ENCODE measurements around the gene RAB11FIP3. TPM values are rescaled to one million over a fixed set of nuclear protein-coding genes. Genes with fewer than 3 reads are reported as not detected.
"Not testable (repeated sequence)": the region's sequence is repeated elsewhere in the genome, so short reads cannot be mapped to it uniquely, and the experiment has no call there.

RAB11FIP3 gene
- total RNA-seq, 1 experiment from 2014 or later, result 38.4 TPM

DNA sequence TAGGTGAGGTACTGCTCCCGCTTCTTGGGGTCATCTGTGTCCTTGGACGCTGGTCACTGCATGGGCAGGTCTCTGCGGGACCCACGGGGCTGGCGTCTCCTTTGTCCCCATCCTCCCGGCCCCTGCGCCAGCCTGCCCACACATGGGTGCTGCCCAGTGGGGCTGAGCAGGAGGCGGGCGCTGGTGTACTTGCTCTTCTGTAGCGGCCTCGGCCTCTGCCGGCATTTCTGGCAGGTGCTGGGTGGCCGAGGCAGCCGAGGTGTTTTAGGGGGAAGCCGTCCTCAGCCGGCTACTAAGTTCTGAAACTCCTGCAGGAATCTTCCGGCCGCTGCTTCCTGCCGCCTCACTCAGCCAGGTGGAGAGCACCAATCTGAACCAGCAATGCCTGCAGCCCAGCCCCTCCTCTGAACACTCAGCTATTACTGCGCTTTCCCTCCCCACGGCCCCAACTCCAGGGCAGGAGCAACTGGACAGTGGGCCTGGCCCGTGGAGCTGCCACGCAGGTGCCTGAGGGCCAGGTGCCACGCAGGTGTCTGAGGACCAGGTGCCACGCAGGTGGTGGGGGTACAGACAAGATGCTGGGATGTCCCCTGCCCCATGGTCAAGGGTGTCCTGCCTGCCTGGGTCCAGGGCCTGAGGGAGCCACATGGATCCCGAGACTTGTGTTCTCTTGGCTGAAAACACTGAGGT, 13.7 kb upstream of the RAB11FIP3 start:
- CTCF ChIA-PET, result no interaction called here
- TSS peak; percentile 27 for BruUV-seq (replicated peaks)
- Histone ChIP-seq H3K27me3 (ENCODE audit: insufficient read depth, low read depth) (no peaks in the 10 kb centered on the region), H3K36me3 (ENCODE audit: low read depth) (no peaks in the 10 kb centered on the region; the same call in 1 of the 2 replicates), H3K4me3 (no peak overlapping the region), H2AFZ (no peak overlapping the region), H3K9me3 (ENCODE audit: insufficient read depth, low read depth) (no peaks in the 10 kb centered on the region), H3K79me2 (ENCODE audit: low read depth) (no peaks in the 10 kb centered on the region), H4K20me1 (ENCODE audit: insufficient read depth) (no peaks in the 10 kb centered on the region), H3K4me2 (no peak overlapping the region), H3K9me2 (ENCODE audit: insufficient read depth) (no peaks in the 10 kb centered on the region), H3F3A (ENCODE audit: insufficient read depth, low read depth) (no peaks in the 10 kb centered on the region; the same call in 1 of the 2 replicates), H3K27ac (no peak overlapping the region), H3K4me1 (replicated peaks; ENCODE audit: insufficient read depth) (no peaks in the 10 kb centered on the region)
- intact Hi-C loops (cut with micrococcal nuclease; ENCODE audit: unreplicated experiment), result no loop called here
- TF ChIP-seq, protein P1, sequence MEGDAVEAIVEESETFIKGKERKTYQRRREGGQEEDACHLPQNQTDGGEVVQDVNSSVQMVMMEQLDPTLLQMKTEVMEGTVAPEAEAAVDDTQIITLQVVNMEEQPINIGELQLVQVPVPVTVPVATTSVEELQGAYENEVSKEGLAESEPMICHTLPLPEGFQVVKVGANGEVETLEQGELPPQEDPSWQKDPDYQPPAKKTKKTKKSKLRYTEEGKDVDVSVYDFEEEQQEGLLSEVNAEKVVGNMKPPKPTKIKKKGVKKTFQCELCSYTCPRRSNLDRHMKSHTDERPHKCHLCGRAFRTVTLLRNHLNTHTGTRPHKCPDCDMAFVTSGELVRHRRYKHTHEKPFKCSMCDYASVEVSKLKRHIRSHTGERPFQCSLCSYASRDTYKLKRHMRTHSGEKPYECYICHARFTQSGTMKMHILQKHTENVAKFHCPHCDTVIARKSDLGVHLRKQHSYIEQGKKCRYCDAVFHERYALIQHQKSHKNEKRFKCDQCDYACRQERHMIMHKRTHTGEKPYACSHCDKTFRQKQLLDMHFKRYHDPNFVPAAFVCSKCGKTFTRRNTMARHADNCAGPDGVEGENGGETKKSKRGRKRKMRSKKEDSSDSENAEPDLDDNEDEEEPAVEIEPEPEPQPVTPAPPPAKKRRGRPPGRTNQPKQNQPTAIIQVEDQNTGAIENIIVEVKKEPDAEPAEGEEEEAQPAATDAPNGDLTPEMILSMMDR (conservative IDR thresholded peaks at IDR 0.05), result no peak
- TF ChIP-seq EZH2 (IDR thresholded peaks at IDR 0.05; ENCODE audit: low read depth), result no peak
- no peak for DNase-seq
- POLR2A ChIA-PET (ENCODE audit: unreplicated experiment), result no interaction called here

DNA sequence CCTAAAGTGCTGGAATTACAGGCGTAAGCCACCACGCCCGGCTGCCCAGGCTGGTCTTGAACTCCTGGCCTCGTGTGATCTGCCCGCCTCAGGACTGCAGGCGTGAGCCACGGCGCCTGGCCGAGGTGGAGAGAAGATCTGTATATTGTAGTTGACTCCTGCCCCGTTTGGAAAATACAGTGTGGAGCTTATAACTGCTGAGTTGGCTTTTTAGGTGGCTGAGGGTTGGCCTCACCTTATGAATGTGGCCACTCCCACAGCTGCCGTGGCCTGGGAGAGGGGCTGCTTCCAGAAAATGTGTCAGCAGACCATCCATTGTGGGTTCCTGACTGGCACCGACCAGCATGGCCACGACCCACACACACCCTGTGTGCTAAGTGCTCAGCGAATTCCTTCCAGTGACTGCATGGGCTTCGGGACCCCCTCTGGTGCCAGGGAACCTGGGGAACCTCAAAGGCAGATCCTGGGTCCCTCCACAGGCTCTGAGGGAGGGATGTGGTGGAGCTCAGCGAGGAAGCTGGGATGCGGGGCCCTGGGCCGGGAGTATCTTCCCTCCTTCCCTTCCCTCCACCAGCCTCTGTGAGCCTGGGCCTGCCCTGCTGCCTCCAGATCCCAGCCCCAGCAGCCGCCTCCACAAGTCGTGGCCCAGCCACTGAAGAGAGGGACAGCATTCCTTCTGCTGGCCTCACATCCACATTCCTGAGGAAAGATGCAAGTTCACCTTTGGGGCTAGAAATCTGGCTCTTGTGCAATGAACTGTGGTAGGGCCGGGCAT, 10.9 kb upstream of the RAB11FIP3 start:
- Histone ChIP-seq H3K27ac (no peak overlapping the region), H3K27me3 (ENCODE audit: insufficient read depth, low read depth) (no peaks in the 10 kb centered on the region), H3F3A (ENCODE audit: insufficient read depth, low read depth) (no peaks in the 10 kb centered on the region; the same call in 1 of the 2 replicates), H3K4me2 (no peak overlapping the region), H3K9me2 (ENCODE audit: insufficient read depth) (no peaks in the 10 kb centered on the region), H2AFZ (no peak overlapping the region), H4K20me1 (ENCODE audit: insufficient read depth) (no peaks in the 10 kb centered on the region), H3K4me3 (no peak overlapping the region), H3K4me1 (replicated peaks; ENCODE audit: insufficient read depth) (no peaks in the 10 kb centered on the region), H3K36me3 (ENCODE audit: low read depth) (no peaks in the 10 kb centered on the region), H3K9me3 (ENCODE audit: insufficient read depth, low read depth) (no peaks in the 10 kb centered on the region), H3K79me2 (ENCODE audit: low read depth) (no peaks in the 10 kb centered on the region)
- ChIA-PET CTCF (no interaction called here), POLR2A (ENCODE audit: unreplicated experiment) (interaction anchor here (0.7 kb wide), 1 partner anchor 85 kb away, joined by 15 read pairs; no protein-coding TSS in a partner anchor)
- BruUV-seq (replicated peaks), result no TSS peak
- DNase-seq, result peak; percentile 36 to 65
- TF ChIP-seq, protein P1 (conservative IDR thresholded peaks at IDR 0.05), result no peak
- TF ChIP-seq EZH2 (IDR thresholded peaks at IDR 0.05; ENCODE audit: low read depth), result no peak
- intact Hi-C loops (cut with micrococcal nuclease; ENCODE audit: unreplicated experiment), result no loop called here

DNA sequence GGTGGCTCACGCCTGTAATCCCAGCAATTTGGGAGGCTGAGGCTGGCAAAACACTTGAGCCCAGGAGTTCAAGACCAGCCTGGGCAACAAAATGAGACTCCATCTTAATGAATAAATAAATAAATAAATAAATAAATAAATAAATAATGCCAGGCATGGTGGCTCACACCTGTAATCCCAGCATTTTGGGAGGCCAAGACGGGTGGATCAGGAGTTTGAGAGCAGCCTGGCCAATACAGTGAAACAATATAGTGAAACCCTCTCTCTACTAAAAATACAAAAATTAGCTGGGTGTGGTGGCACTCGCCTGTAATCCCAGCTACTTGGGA, 10.3 kb upstream of the RAB11FIP3 start:
- POLR2A ChIA-PET (ENCODE audit: unreplicated experiment); H3K9me3 ChIP-seq (ENCODE audit: insufficient read depth, low read depth); H3K4me1 ChIP-seq (replicated peaks; ENCODE audit: insufficient read depth); H3K79me2 ChIP-seq (ENCODE audit: low read depth); H3K4me3 ChIP-seq; intact Hi-C loops (cut with micrococcal nuclease; ENCODE audit: unreplicated experiment); H3K4me2 ChIP-seq; H3K36me3 ChIP-seq (ENCODE audit: low read depth); H4K20me1 ChIP-seq (ENCODE audit: insufficient read depth); H3K27ac ChIP-seq; H3K27me3 ChIP-seq (ENCODE audit: insufficient read depth, low read depth); DNase-seq; H3K9me2 ChIP-seq (ENCODE audit: insufficient read depth); H3F3A ChIP-seq (ENCODE audit: insufficient read depth, low read depth); BruUV-seq (replicated peaks); CTCF ChIA-PET; H2AFZ ChIP-seq: not testable (repeated sequence)

DNA sequence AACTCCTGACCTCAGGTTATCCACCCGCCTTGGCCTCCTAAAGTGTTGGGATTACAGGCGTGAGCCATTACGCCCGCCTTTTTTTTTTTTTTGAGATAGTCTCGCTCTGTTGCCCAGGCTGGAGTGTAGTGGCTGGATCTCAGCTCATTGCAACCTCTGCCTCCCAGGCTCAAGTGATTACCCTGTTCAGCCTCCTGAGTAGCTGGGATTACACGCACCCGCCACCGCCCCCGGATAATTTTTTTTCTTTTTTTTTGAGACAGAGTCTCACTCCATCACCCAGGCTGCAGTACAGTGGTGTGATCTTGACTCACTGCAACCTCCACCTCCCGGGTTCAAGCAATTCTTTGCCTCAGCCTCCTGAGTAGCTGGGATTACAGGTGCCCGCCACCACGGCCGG, 3.3 kb upstream of the RAB11FIP3 start:
- H3K4me2 ChIP-seq; H3K27ac ChIP-seq; H3K9me3 ChIP-seq (ENCODE audit: insufficient read depth, low read depth); H4K20me1 ChIP-seq (ENCODE audit: insufficient read depth); H2AFZ ChIP-seq; H3K36me3 ChIP-seq (ENCODE audit: low read depth); BruUV-seq (replicated peaks); H3K4me3 ChIP-seq; DNase-seq; CTCF ChIA-PET; intact Hi-C loops (cut with micrococcal nuclease; ENCODE audit: unreplicated experiment); H3K9me2 ChIP-seq (ENCODE audit: insufficient read depth); H3K79me2 ChIP-seq (ENCODE audit: low read depth); H3K27me3 ChIP-seq (ENCODE audit: insufficient read depth, low read depth): not testable (repeated sequence)
- peaks cover 18% of the 10 kb centered on the region for H3K4me1 ChIP-seq (replicated peaks; ENCODE audit: insufficient read depth)
- H3F3A ChIP-seq (ENCODE audit: insufficient read depth, low read depth), result peaks cover 14% of the 10 kb centered on the region
- POLR2A ChIA-PET (ENCODE audit: unreplicated experiment), result interaction anchor here (0.6 kb wide), 1 partner anchor 193 kb away, joined by 3 read pairs; the partner anchor contains the start of gene LUC7L

Data from PC-9 (cell line).